T-helper 1 cell treated with Interleukin-12 subunit alpha and Interleukin-12 subunit beta and Interleukin-4 antibody, amounts not matched to agents 30 ng/mL and 1 ng/mL, for 36 hours (primary cell): ENCODE results near the gene RAB38. TPM values are rescaled to one million over a fixed set of nuclear protein-coding genes. Genes with fewer than 3 reads are reported as not detected.

Source experiments
- intact Hi-C: fragments of 100-400 bp; cut with micrococcal nuclease; formaldehyde crosslinking; loops from one replicate; pipeline ENCODE4 v1.15.1; 2024
- total RNA-seq: library from RNA; stranded (reverse); gene quantifications from 2 replicates; pipeline ENCODE4 v1.2.3, GENCODE V29; 2022

Gene RAB38
- total RNA-seq: 2.6 and 3.7 TPM in 2 replicates

DNA sequence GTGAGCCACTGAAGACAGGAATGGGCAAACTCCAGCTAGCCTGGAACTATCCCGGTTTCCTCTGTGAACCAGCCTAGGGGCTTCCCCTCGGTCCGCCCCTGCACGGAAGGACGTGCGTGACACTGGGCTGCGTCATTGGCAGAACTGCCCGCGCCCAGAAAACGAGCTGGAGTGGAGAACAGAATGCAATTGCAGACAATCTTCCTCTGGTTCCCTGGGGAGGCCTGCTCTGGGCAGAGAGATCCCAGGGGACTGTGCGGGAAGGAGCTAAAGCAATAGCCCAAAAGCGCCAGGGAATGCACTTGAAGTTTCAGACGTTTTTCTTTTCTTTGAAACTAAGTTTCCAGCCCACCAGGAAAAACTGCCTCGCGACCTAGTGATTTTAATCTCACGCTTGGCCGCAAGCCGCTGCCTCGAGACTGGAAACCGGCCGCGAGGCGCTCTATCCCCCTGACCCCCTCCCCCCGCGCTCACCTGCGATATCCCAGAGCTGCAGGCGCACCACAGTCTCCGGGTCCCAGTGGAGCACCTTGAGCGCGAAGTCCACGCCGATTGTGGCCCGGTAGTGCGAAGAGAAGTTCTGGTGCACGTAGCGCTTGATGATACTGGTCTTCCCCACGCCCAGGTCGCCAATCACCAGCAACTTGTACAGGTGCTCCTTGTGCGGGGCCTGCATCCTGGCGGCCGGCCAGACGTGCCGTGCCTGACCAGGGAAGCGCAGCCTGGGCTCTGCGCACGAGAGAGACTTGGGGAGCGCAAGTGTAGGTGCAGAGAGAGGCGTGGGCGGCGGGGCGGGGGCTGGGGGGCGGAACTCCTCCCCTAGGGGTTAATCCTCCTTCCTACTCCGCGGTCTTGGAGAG is at the start of gene RAB38:
RAB38 (minus strand) TSS at position 735 of the 860 bp plus-strand sequence; CDS start at position 676, 59 bp downstream.
- intact Hi-C loops: loop anchor here (2.0 to 10.0 kb wide), 3 partner anchors 73 to 370 kb away; no protein-coding TSS in a partner anchor

DNA sequence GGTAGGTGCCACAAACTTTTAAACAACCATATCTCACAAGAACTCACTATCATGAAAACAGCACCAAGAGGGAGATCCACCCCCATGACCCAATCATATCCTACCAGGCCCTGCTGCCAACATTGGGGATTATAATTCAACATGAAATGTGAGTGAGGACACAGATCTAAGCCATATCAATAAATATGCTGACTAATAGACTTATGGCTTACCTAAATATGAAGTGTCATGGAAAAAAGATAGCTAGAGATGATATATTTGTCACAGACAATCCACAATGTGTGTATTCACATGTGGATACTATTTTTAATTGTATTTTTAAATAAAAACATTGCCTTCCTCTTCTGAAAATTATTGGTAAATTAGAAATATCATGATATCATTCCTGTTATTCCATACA is 38.2 kb upstream of the RAB38 start:
- intact Hi-C loops: no loop called here

DNA sequence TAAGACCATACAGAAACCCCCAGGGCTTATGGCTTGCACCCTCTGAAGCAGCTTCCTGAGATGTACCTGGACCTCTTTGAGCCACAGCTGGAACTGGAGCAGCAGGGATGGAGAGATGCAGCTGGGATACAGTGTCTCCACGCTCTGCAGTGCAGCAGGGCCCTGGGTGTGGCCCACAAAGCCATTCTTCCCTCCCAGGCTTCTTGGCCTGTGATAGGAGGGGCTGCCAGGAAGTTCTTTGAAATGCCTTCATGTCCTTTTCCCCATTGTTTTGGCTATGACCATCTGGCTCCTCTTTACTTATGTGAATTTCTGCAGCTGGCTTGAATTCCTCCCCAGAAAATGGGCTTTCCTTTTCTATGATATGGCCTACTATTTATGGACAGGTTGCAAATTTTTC is 37.1 kb upstream of the RAB38 start:
- intact Hi-C loops: no loop called here

DNA sequence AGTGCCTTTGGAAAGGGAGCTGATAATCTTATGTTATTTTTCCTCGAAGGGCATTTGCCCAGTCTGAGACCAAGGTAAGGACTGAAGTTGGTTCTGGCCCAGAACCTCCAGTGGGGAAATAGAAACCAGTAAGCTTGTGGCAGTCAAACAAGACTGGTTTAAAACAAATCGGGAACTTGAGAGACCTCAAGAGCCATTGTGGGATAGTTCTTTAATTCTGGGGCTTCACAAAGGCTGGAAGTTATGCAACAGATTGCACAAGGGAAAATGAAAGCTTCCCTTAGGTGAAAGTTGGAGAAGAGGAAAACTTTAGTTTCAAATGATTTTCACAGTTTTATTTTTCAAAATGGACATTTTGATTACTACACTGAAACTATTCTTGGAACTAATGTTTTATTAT is 33.5 kb upstream of the RAB38 start:
- intact Hi-C loops: no loop called here

DNA sequence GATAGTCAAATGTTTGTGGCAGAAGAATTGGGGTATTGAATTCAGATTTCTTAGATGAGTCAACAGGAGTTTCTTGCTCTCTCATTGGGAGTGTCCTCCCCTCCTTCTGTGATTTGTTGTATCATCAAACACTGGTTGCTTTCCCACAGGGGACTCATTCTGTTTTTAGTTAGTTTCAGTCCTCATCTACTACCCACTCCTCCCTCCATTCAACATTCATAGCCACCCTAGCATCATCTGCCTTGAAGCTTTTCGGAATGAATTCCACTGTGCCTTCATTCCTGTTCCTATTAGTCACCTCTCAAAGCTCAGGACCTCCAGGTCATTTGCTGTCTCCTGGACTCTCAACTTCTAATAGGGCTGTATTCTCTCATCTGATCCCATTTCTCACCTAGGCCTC is 31.5 kb upstream of the RAB38 start:
- intact Hi-C loops: no loop called here

DNA sequence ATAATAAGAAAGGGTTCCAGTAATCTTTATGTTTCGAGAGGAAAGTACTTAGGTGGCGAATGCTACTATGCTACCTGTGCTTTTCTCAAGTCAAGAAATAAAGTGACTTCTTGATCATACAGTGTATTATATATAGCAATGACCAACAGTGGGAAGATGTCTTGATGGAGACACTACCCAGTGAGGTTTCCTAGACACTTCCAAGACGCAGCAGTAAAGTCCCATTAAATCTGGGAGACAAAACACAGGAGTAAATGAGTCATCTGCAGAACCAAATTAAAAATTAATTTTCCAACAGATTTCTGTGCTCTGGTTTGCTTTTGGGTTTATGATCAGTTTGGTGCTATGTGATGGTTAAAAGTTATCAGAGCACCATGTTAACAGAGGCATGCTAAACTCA is 29.1 kb upstream of the RAB38 start:
- intact Hi-C loops: no loop called here

DNA sequence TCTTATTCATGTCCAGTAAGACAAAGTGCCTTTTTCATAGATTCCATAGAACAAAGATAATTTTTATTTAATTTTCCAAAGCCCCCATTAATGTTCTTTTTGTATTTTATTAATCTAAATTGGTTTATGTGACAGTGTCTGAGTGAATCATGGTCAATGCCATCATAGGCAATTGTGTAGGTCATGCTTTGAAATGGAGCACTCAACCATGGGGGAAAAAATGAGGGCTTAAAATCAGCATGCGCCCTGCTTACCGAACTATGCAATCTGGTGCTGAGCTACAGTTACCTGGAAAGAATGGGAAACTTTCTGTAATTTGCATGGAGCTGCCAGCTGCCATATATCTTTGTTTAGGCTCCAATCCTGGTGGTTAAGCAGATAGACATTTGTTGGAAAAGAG is 28.4 kb upstream of the RAB38 start:
- intact Hi-C loops: no loop called here

DNA sequence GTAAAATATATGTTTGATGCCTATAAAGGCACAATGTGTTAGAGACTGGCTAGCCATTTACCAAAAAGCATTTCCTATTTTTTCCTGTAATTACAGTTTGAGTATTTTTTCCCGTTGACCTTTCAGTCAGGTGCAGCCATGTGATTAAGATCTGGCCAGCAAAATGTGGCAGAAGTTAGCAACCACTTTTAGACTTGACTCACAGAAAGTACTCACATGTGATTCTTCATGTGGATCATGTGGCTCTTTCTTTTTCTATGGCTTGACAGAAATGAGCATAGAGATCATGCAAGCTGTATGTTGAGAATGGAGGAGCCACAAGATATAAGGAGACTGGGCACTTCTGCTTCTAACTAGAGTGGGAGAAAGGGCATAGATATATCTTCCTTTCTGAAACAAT is 27.3 kb upstream of the RAB38 start:
- intact Hi-C loops: no loop called here

DNA sequence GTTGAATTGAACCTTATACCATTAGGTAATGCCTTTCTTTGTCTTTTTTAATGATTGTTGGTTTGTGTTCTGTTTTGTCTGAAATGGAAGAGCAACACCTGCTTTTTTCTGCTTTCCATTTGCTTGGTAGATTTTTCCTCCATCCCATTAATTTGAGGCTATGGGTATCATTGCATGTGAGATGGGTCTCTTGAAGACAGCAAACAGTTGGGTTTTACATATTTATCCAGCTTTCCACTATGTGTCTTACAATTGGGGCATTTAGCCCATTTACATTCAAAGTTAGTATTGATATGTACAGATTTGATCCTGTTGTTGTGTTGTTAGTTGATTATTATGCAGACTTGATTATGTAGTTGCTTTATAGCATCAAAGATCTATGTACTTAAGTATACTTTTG is 21.1 kb upstream of the RAB38 start:
- intact Hi-C loops: no loop called here

DNA sequence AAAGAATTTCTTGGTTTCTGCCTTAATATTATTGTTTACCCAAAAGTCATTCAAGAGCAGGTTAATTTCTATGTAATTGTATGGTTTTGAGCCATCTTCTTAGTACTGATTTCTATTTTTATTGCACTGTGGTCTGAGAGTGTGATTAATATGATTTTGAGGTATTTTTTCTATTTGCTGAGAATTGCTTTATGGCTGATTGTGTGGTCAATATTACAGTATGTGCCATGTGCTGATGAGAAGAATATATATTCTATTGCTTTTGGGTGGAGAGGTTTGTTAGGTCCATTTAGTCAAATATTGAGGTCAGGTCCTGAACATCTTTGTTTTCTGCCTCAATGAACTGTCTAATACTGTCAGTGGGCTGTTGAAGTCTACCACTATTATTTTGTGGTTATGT is 20.7 kb upstream of the RAB38 start:
- intact Hi-C loops: no loop called here

DNA sequence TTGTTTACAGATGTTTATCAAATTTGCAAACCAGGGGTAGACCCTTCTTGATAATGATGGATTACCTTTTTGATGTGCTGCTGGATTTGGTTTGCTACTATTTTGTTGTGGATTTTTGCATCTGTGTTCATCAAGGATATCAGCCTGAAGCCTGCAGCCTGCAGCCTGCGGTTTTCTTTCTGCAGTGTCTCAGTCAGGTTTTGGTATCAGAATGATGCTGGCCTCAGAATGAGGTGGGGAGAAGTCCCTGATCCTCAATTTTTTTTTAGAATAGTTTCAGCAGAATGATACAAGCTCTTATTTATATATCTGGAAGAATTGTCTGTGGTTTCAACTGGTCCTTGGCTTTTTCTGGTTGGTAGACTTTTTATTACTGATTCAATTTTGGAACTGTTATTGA is 19.7 kb upstream of the RAB38 start:
- intact Hi-C loops: no loop called here

DNA sequence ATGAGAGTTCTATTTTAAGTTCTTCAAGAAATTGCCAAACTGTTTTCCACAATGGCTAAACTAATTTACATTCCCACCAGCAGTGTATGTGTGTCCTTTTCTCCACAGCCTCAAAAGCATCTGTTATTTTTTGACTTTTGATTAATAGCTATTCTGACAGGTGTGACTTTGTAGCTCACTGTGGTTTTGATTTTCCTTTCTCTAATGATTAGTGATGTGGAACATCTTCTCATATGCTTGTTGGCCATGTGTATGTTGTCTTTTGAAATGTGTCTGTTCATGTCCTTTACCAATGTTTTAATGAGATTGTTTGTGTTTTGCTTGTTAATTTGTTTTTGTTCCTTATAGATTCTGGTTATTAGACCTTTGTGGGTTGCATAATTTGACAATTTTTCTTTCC is 18.0 kb upstream of the RAB38 start:
- intact Hi-C loops: no loop called here

DNA sequence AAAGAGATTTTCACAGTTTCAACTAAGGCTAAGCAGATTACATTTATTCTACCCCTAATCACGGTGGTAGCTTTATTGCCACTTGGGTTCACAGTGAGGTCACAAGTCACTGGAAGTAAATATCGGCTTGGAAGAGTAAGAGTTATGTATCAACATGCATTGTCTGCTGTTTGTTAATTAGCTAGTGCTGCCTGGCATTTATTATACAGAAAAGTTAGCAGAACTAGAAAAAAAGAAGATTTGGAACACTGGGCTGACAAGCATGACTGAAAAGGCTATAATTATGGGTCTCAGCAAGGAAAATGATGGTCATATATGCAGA is 13.7 kb upstream of the RAB38 start:
- intact Hi-C loops: no loop called here

DNA sequence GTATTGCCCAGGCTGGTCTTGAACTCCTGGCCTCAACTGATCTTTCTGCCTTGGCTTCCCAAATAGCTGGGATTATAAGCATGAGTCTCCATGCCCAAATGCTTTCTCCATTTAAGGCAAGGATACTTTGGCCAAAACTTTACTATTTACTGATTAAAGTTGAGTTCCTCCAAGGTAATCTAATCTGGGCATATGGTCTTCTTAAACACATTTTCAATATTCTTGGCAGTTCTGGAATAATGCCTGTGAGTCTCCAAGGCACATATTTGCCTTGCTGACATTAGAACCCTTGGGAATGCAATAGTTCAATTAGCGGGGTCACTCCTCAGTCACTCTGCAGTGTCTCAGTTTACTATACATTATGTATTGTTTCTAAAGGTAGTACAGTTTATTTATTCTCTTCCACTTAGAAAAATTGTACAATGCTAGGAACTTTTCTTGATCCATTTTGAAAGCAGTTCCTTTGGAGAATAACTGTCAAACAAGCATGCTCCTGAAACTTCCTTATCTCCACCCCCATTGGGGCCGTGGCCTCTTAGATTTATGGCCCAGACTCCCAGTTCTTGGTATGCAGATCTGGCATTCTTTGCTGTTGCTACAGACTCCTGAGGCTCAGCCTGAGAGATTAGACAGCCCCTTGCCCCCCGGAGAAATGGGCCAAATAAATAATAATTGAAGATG is 13.1 kb upstream of the RAB38 start:
- intact Hi-C loops: no loop called here

DNA sequence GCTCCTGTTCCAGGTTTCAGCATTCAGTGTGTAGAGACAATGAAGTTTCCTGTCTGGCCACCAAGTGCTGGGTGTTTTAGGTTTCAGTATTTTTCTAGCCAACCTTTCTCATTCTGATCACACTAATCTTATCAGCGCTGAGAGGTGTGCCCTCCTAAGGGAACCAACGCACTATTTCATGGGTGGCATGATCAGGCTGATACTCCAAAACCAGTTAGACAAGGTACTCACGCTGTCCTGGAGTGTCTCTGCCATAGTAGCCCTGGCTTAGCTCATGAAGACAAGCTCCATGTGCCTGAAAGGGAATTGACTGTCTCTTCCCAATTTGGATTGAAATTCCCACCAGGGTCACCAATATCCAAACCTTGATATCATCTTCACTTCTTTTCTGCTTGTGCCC is 8.0 kb upstream of the RAB38 start:
- intact Hi-C loops: no loop called here

DNA sequence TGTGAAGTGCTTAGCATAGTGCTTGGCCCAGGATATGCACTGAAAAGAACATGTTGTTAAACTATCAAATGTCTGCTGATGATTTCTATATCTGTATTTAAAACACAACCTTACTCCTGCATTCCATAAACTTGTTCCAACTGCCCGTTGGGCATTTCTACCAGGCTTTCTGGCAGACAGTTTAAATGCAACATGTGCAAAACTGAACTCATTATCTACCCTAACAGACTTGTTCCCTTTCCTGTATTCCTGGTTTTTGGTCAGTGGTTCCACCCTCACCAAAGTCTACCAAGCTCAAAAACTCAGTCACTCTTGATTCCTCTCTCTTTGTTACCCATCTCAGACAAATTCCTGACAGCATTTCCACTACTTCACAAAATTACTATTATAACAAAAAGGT is 6.5 kb upstream of the RAB38 start:
- intact Hi-C loops: no loop called here

DNA sequence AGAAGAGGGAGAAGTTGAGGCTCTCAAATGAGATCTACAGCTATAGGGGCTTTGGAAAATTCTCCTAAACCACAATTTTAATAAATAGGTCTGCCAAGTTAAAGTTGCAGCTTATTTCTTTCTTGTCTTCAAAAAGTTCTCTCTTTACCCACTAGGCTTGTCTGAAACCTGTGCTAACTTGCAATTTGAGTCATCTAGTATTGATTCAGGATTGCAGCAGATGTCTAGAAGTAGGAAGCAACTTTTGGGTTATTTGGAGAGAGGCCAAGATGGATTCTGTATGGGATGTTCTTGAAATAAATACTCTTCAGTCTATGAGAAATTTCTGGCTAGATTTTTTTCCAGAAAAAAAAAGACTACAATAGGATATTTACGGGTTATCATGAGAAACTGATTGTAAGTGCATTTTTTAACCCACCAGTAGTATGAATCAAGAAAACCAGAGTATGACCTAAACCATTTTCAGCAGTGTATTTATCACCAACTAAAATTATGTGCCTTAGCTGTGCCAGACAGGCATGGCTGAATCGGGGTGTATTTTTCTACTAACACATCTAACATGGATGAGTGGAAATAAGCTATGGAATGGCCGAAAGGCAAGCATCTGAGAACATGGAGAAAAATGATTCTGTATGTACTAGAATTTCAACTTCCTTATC is 4.9 kb upstream of the RAB38 start:
- intact Hi-C loops: loop anchor here (1.0 to 10.0 kb wide), 3 partner anchors 125 to 235 kb away; partner anchors contain the start of gene CTSC

DNA sequence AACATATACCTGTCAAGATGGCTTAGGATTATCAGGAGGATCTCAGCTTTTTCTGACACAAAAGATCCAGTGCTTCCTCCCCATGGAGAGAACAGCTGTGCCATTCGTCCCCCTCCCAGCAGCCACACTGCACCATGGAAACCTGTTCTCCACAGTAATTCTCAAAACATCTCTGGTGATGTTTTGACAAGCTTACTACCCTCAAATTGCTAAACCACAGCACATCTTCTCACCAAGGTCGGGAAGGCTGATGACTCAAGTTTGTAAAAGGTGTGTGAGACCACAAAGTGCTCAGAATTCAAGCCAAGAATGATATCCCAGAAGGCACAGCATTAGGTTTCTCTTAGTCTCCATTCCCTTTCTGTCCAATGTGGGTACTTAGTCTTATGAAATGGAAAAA is 3.9 kb upstream of the RAB38 start:
- intact Hi-C loops: loop anchor here (1.0 to 10.0 kb wide), 3 partner anchors 126 to 236 kb away; partner anchors contain the start of gene CTSC

DNA sequence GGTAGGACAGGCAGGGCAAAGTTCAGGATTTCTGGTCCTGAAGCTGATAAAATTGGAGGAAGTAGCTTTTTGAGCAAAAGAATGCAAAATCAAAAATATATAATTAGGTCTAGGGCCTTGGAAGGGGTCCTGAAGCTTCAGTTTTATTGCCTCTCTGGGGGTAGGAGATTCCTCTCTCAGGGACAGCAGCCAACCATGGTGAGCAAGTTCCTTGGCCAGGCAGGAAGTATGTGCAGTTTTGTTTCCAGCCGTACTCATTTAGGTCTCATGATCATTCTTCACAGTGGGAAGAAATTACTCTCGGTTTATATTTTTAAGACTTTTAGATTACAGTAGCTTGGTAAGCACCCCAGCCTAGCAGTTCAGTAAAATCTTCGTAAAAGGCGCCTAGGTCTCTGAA is 2.9 kb upstream of the RAB38 start:
- intact Hi-C loops: loop anchor here (10.0 kb wide), 1 partner anchor 127 kb away; no protein-coding TSS in a partner anchor

DNA sequence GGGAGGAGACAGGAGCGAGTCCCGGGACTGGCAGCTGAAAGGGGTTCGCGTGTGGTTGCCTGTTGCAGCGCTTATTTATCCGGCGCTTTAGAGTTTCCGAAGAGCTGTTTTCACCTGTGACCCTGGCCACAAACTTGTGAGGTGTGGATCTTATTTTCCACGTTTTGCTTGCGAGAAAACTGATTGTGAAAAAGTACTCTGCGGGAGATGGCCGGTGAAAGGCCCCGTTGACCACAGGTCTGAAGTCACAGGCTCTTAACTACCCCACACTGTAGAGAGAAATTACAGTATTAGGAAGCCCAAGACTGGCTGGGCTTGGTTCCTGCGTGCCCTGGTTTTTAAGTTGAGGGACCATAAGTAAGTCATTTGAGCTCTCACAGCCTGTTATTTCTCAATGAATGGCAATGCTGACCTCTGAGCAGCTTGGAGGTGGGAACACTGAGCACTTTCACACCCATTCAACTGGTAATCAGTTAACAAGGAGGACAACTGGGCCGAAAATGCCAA is 379 bp upstream of the RAB38 start:
- intact Hi-C loops: loop anchor here (2.0 to 10.0 kb wide), 2 partner anchors 129 to 369 kb away; no protein-coding TSS in a partner anchor

DNA sequence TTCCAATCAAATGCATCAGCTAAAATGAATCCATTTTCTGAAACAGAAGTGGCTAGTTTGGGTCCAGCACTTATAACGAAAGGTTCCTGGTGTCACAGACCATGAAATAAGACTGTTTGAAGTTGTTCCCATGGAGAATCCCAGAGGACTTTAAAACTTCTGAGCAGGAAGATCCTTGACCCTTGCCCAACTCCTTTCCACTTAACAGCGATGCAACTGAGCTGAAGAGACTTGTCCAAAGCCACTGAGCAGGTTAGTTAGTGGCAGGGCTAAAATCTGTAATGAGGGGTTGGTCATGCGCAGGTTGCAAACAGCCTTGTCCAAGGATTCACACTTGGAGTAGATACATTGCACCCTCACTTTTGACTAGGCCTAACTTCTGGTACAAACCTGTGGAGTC is 1.3 kb downstream of the RAB38 start:
- intact Hi-C loops: loop anchor here (2.0 to 10.0 kb wide), 3 partner anchors 72 to 371 kb away; no protein-coding TSS in a partner anchor

DNA sequence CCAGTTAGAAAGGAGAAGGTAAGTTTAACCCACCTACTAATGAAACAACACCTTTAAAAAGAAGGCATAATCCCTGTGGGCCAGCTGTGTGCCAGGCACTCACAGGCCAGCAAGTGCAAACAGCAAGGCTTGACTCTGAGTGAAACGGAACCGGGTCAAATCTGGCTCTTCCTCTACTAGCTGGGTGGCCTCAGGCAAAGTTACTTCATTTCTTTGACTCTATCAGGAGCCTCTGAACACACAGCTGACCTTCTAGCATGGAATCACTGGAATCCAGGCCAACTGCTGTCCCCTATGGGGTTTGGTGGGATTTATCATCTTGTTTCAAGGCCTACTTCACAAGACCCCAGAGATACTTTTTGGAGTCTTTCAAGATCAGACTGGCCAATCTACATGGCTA is 3.3 kb downstream of the RAB38 start:
- intact Hi-C loops: loop anchor here (5.0 to 10.0 kb wide), 2 partner anchors 70 to 133 kb away; no protein-coding TSS in a partner anchor
